Ishikawa (cell line): ENCODE results near the gene RBMS1.

Experiments used
- EGR1 ChIP-seq: IDR thresholded peaks from 2 replicates; pipeline ENCODE4 v1.6.1; 2012
- EP300 ChIP-seq: IDR thresholded peaks from 2 replicates; pipeline ENCODE4 v1.6.1; 2012; ENCODE audit warnings: borderline replicate concordance
- MAX ChIP-seq: IDR thresholded peaks from 2 replicates; pipeline ENCODE4 v1.6.1; 2012
- RAD21 ChIP-seq: IDR thresholded peaks from 2 replicates; pipeline ENCODE4 v1.6.1; 2012; ENCODE audit warnings: low read depth
- REST ChIP-seq: IDR thresholded peaks from 2 replicates; pipeline ENCODE4 v1.6.1; 2012; ENCODE audit warnings: low read depth, mild to moderate bottlenecking
- TAF1 ChIP-seq: IDR thresholded peaks from 2 replicates; pipeline ENCODE4 v1.6.1; 2012; ENCODE audit warnings: low read depth, mild to moderate bottlenecking
- TEAD4 ChIP-seq: IDR thresholded peaks from 2 replicates; pipeline ENCODE4 v1.6.1; 2012
- YY1 ChIP-seq: IDR thresholded peaks from 2 replicates; pipeline ENCODE4 v1.6.1; 2012; ENCODE audit warnings: low read depth
- ZBTB7A ChIP-seq: IDR thresholded peaks from 2 replicates; pipeline ENCODE4 v1.6.1; 2012; ENCODE audit warnings: low read depth

GRCh38 chr2:160392201-160392600, 101.4 kb downstream of the RBMS1 start:
- TF ChIP-seq REST (no peak), TAF1 (no peak), ZBTB7A (no peak), MAX (no peak), YY1 (no peak), EGR1 (no peak), EP300 (no peak), RAD21 (no peak), TEAD4 (no peak)
